Coronary artery (tissue), 2 donors: ENCODE data around the gene PARP2.

Experiments used
- DNase-seq: peaks from one replicate; pipeline ENCODE4 v3.0.0-alpha.2; 2017; ENCODE audit warnings: low spot score
- H3K27ac ChIP-seq, 2 donors: fragments of 200-600 bp; sonication (generic); one replicate each; pipeline ENCODE4 v1.5.1; 2016 to 2019
- H3K4me3 ChIP-seq: fragments of 200-600 bp; sonication (generic); 2 replicates; pipeline ENCODE4 v1.5.1; 2016; ENCODE audit warnings: mild to moderate bottlenecking, moderate library complexity
- CTCF ChIP-seq: fragments of 200-600 bp; sonication (generic); IDR thresholded peaks from one replicate; pipeline ENCODE4 v1.5.1; 2019; ENCODE audit warnings: antibody characterized with exemption

The PARP2 gene

GRCh38 chr14:20383032-20383431, 39.6 kb downstream of the PARP2 start:
- TF ChIP-seq CTCF: no peak
- Histone ChIP-seq H3K27ac (no peak overlapping the region), H3K4me3 (no peak overlapping the region)
- no peak for DNase-seq

GRCh38 chr14:20383636-20384035, 40.2 kb downstream of the PARP2 start:
- no peak for TF ChIP-seq CTCF
- DNase-seq: no peak
- Histone ChIP-seq H3K27ac (no peak overlapping the region), H3K4me3 (no peak overlapping the region)

- no peak overlapping the region for H3K4me3 ChIP-seq
- H3K27ac ChIP-seq: no peak overlapping the region
- no peak for DNase-seq
- no peak for TF ChIP-seq CTCF
Measured at GRCh38 chr14:20384321-20384720, 40.9 kb downstream of the PARP2 start.

GRCh38 chr14:20384886-20385285, 41.5 kb downstream of the PARP2 start:
- no peak for TF ChIP-seq CTCF
- no peak overlapping the region for H3K27ac ChIP-seq
- no peak for DNase-seq
- H3K4me3 ChIP-seq: no peak overlapping the region

GRCh38 chr14:20386276-20386855, 42.9 kb downstream of the PARP2 start:
- DNase-seq: no peak
- H3K27ac ChIP-seq: no peak overlapping the region
- TF ChIP-seq CTCF: no peak

GRCh38 chr14:20387576-20387975, 44.1 kb downstream of the PARP2 start:
- TF ChIP-seq CTCF: no peak
- no peak for DNase-seq
- H3K4me3 ChIP-seq: no peak overlapping the region
- no peak overlapping the region for H3K27ac ChIP-seq

More at GRCh38 chr14:20386276-20386855, 42.9 kb downstream of the PARP2 start:
- no peak overlapping the region for H3K4me3 ChIP-seq

- no peak for DNase-seq
- TF ChIP-seq CTCF: no peak
- no peak overlapping the region for H3K4me3 ChIP-seq
- H3K27ac ChIP-seq: no peak overlapping the region
Measured at GRCh38 chr14:20388159-20388558, 44.7 kb downstream of the PARP2 start.
